Stimulated activated CD4-positive, alpha-beta T cell treated with anti-CD3 and anti-CD28 coated beads, Interleukin-4, amount 100 ng/mL, for 24 hours (primary cell): ENCODE measurements around the gene CD1B.
"Not testable (repeated sequence)": the region's sequence is repeated elsewhere in the genome, so short reads cannot be mapped to it uniquely, and the experiment has no call there.

Experiments
- DNase-seq: peaks from one replicate; pipeline ENCODE4 v3.0.0-alpha.2; 2020

CD1B gene

DNA sequence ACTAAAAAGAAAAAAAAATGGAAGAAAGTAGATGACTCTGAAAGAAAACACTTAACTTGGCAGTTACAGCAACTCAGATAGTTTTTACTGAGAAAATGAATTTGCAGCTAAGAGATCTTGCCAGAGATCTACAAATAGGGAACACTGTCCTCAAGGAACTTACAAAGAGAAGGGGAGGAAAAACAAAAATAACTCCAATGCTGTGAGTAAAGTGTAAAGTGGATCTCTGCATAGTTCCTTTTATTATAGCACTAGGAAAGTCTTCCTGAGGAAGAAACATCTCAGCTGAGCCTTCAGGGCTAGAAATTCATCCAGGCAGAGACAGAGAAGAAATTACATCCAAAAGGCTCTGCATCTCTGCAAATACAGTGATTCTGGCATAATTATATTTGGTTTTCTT, 3.9 kb downstream of the CD1B start:
- DNase-seq, result no peak

DNA sequence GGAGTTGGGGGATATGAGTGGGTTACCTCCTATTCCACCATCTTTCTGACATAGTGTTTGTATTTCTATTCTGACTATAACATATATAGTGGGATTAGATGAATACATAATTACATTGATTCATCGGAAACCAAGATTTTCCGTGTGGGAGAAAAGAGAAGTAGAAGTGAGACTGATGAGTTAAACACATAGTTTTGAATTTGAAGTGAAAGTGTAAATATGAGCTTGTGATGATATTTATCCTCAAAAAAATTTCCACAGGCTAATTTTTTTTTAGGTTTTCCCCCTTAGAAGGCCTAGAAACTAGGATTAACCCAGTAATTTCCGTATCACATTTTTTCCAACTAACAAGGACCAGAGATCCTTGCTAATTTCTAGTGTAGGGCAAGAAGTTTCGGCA, 6.9 kb downstream of the CD1B start:
- DNase-seq, result no peak

DNA sequence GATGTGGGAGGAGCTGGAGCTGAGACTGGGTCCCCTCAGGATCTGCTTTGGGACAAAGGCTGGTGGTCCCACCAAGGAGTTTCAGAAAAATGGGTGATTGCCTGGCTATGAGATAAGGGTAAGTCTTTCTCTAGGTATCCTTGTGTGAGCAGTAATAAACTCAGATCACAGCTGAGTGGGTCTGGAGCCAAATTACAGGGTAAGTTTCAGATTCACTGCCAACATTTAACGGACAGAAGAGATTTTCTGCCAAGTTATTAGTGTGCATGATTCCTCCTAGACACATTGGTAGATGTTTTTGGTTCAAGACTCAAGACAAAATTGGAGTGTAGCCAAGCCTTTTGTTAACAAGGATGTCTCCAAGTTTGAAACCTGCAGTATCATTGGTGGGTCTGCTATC, 7.5 kb downstream of the CD1B start:
- no peak for DNase-seq

DNA sequence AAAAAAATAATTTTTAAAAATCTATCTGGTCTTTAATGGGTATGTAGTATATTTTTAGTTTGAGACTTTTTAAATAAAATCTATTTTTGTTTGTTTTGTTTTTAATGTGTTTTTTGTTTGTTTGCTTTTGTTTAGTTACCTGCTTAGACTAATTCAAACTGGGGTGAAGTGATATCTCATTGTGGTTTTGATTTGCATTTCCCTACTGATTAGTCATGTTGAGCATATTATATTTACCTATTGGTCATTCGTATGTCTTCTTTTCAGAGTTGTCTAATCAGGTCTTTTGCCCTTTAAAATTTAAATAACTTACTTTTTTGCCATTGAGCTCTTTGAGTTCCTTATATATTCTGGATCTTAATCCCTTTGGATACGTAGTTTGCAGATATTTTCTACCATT, 20.3 kb downstream of the CD1B start:
- DNase-seq, result no peak

DNA sequence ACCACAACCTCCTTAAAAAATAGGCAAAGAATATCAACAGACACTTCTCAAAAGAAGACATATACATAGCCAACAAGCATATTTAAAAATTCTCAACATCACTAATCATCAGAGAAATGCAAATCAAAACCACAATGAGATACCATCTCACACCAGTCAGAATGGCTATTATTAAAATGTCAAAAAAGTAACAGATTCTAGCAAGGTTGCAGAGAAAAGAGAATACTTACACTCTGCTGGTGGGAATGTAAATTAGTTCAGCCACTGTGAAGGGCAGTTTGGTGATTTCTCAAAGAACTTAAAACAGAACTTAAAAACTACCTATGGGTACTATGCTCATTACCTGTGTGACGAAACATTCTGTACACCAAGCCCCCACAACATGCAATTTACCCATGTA, 20.7 kb downstream of the CD1B start:
- DNase-seq, result no peak

DNA sequence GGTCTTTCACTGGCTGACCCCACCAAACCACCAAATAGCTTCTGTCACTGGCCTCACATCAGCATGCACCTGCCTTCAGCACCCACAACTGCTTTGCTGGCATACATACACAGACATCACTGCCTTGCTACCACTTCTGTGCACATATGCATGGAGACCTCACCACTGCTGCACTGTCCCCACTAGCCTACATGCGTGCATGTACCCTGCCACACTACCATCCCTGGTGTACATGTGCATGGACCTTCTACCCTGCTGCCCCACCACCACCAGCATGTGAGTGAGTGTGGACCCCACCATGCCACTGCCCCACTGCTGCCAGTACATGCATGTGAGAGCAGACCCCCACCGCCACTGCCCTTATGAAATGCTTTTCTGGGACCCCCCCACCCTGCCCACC, 35.5 kb downstream of the CD1B start:
- DNase-seq, result no peak

DNA sequence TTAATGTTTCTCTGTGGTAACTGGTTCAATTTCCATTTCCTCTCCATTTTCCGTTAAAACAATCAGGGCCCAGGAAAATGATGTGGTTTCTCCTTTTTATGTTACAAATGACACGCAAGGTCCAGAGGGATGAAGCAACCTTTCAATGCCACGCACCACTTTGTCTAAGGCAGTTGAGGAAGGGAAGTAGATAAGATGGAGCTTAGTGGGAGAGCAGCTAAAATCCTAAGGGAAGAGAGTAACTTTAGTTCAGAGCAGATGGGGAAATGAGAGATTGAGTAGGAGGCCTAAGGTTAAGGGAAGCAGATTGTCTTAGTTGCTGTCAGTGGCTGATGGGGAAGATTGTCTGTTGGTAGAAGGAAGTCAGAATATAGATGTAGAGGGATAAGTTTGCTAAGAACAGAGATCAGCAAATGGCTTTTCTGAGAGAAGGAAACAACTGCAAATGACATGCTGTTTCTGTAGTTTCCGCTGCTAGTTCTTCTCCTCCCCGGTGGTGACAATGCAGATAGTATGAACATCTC, 40.9 kb downstream of the CD1B start:
- DNase-seq, result no peak

DNA sequence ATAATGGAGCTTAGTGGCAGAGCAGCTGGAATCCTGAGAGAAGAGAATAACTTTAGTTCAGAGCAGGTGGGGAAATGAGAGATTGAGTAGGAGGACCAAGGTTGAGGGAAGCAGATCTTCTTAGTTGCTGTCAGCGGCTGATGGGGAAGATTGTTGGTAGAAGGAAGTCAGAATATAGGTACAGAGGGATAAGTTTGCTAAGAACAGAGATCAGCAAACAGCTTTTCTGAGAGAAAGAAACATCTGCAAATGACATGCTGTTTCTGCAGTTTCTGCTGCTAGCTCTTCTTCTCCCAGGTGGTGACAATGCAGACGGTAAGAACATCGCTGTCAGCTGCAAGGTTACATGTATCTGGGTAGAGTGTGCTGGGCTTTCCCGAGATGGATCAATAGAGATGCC, 41.5 kb downstream of the CD1B start, which contains the start of gene CD1C:
Gene CD1C (plus strand): TSS at position 113 of the 400 bp plus-strand sequence. CDS start 142 bp downstream, at position 255.
- no peak for DNase-seq

GRCh38 chr1:158286941-158287346, 44.4 kb downstream of the CD1B start:
- no peak for DNase-seq

DNA sequence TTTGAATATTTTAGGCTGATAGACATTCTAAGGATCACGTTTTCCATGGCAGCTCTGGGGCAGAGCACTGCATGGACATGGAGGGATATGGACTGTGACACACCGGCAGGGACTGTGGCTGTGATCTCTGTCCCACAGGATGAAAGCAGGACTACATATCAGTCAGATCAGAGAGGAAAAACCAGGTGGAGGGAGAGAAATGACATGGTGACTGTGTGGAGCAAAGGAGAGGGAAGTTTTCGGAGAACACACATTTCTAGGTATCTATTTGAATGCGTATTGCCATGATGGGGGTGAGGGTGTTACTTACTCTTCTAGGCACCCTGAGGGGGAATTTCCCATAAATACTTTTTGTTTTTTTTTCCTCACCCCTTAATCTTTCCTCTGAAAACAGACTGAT, 44.8 kb downstream of the CD1B start:
- DNase-seq, result no peak

DNA sequence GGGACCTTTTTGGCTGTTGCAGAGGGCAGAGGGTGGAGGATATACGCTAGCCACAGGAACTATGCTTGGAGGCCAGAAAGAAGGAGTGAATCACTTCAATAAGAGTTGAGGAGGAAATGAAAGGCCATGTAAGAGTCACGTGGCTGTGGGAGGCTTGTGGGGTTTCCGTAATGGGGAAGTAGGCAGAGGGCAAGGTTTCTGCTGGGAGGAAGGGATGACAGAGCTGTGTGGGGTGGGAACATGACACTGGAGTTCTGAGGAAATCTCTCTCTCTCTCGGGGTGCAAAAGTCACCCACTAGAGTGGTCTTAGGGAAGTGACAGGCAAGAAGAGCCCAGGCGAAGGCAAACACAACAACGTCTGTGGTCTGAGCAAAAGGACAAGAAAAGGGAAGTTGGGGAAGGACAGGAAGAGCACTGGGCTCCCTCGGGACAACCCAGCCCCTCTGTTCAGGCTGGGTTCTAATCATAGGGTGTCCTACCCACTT, 45.5 kb downstream of the CD1B start:
- peak; percentile 28 for DNase-seq

DNA sequence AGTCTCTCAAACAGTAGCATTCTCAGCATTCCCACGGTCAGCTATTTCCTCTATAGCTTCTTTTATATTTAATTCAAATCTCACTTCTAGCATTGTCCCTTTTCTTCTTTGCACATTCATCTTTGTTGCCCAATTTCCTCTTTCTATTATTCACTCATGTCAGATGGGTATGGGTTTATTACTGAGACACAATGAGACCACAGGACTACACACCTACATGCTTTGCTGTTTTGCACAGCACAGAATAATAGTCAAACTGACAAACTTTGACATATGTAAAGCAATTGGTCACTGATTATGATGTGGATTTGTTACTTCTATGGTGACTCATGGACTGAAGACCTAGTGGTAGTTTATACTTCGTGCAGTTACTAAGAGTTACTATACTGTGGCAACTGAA, 47.4 kb downstream of the CD1B start:
- no peak for DNase-seq

DNA sequence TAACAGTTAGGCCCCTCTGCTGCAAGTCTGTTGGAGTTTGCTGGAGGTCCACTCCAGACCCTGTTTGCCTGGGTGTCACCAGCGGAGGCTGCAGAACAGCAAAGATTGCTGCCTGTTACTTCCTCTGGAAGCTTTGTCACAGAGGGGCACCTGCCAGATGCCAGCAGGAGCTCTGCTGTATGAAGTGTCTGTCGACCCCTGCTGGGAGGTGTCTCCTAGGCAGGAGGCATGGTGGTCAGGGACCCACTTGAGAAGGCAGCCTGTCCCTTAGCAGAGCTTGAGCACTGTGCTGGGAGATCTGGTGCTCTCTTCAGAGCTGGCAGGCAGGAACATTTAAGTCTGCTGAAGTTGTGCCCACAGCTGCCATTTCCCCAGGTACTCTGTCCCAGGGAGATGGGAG, 48.9 kb downstream of the CD1B start:
- DNase-seq, result not testable (repeated sequence)
